Right atrium auricular region (tissue), 2 donors: ENCODE results near the gene BCAS1. TPM values are rescaled to one million over a fixed set of nuclear protein-coding genes. Genes with fewer than 3 reads are reported as not detected.
"Not testable (repeated sequence)": the region's sequence is repeated elsewhere in the genome, so short reads cannot be mapped to it uniquely, and the experiment has no call there.

Experiments
- DNase-seq: peaks from one replicate; pipeline ENCODE4 v3.0.0-alpha.2; 2019; ENCODE audit warnings: low spot score
- H3K27ac ChIP-seq, 2 donors: fragments of 200-600 bp; sonication (generic); 1 replicate in 1 of 2; 2 replicates in 1 of 2; pipeline ENCODE4 v1.5.1; 2016 to 2019
- H3K27me3 ChIP-seq, 2 donors: fragments of 200-600 bp; sonication (generic); one replicate each; pipeline versions ENCODE4 v1.5.1 to v1.6.0; 2017 to 2019
- H3K36me3 ChIP-seq: fragments of 200-600 bp; sonication (generic); one replicate; pipeline ENCODE4 v1.5.1; 2016
- H3K4me1 ChIP-seq, 2 donors: fragments of 200-600 bp; sonication (generic); one replicate each; pipeline versions ENCODE4 v1.5.1 to v1.6.0; 2017 to 2019
- H3K4me3 ChIP-seq, 2 donors: fragments of 200-600 bp; sonication (generic); 1 replicate in 1 of 2; 2 replicates in 1 of 2; pipeline ENCODE4 v1.5.1; 2017 to 2019; ENCODE audit warnings: mild to moderate bottlenecking in 1 of 2, moderate library complexity in 1 of 2
- H3K9me3 ChIP-seq, 2 donors: fragments of 200-600 bp; sonication (generic); one replicate each; pipeline ENCODE4 v1.5.1; 2019
- CTCF ChIP-seq, 2 donors: fragments of 200-600 bp; sonication (generic); IDR thresholded peaks; one replicate each; pipeline ENCODE4 v1.5.1; 2019; ENCODE audit warnings: antibody characterized with exemption in 2 of 2
- total RNA-seq, 2 donors: library from RNA; depleted of rRNA; stranded (reverse); fragments of >200 nt; gene quantifications; one replicate each; pipeline ENCODE4 v1.1.0, GENCODE V29; 2016

Gene BCAS1
- total RNA-seq, 2 donors from 2014 or later = not detected

DNA sequence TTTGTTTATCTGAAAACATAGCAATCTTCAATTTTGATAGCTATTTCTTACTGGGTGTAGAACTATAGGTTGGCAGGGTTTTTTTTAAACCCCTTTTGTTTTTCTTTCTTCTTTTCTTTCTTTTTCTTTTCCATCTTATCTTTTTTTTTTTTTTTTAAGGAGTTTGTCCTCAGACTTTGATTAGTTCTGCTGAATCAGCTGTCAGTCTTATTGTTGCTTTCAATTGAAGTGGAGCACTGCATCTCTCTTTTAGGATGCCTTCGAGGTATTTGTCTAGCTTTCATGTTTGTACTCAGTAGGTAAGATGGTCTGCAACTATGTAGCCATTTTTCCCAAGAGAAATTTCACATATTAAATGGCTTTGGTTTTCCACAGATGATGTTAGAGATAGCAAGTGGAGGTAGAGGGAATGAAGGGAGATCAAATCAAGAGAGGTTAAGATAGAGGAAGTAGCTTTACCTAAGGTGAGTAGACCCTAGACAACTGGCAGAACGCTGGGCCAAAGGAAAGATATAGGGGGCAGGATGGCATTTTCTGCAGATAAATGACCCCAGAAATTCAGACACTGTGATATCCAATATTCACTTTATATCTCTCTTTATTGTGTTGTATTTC is 137.1 kb downstream of the BCAS1 start:
- peak overlapping the region; percentile 69 to 80 for H3K27ac ChIP-seq
- H3K9me3 ChIP-seq = no peaks in the 10 kb centered on the region
- no peaks in the 10 kb centered on the region for H3K36me3 ChIP-seq
- no peak for DNase-seq
- H3K4me1 ChIP-seq = peaks cover 0 to 16% of the 10 kb centered on the region in 2 donors
- no peaks in the 10 kb centered on the region for H3K27me3 ChIP-seq
- TF ChIP-seq CTCF (IDR thresholded peaks at IDR 0.05) = no peak
- H3K4me3 ChIP-seq = no peak overlapping the region

- H3K9me3 ChIP-seq, H3K4me3 ChIP-seq, H3K36me3 ChIP-seq, H3K27me3 ChIP-seq, DNase-seq, H3K27ac ChIP-seq: not testable (repeated sequence)
- H3K4me1 ChIP-seq = peaks cover 0 to 16% of the 10 kb centered on the region in 2 donors
These were observed 137.7 kb downstream of the BCAS1 start for GRCh38 chr20:53932655-53933192.

- H3K27ac ChIP-seq = no peak overlapping the region
- no peak for TF ChIP-seq CTCF (IDR thresholded peaks at IDR 0.05)
- H3K4me3 ChIP-seq = no peak overlapping the region
- peaks cover 0 to 19% of the 10 kb centered on the region in 2 donors for H3K4me1 ChIP-seq
- H3K27me3 ChIP-seq = no peaks in the 10 kb centered on the region
- H3K36me3 ChIP-seq = no peaks in the 10 kb centered on the region
- DNase-seq = no peak
- H3K9me3 ChIP-seq = no peaks in the 10 kb centered on the region
These were observed 138.8 kb downstream of the BCAS1 start for GRCh38 chr20:53931597-53931996.

GRCh38 chr20:53930651-53931504 is 139.5 kb downstream of the BCAS1 start:
- Histone ChIP-seq H3K9me3 (no peaks in the 10 kb centered on the region), H3K4me1 (peaks cover 0 to 26% of the 10 kb centered on the region in 2 donors), H3K27ac (no peak overlapping the region), H3K27me3 (no peaks in the 10 kb centered on the region), H3K36me3 (no peaks in the 10 kb centered on the region), H3K4me3 (no peak overlapping the region)
- no peak for DNase-seq
- TF ChIP-seq CTCF (IDR thresholded peaks at IDR 0.05) = no peak

- H3K27me3 ChIP-seq = no peaks in the 10 kb centered on the region
- no peak for TF ChIP-seq CTCF (IDR thresholded peaks at IDR 0.05)
- H3K4me3 ChIP-seq = no peak overlapping the region
- H3K36me3 ChIP-seq = no peaks in the 10 kb centered on the region
- no peaks in the 10 kb centered on the region for H3K9me3 ChIP-seq
- H3K4me1 ChIP-seq = peaks cover 0 to 26% of the 10 kb centered on the region in 2 donors
- DNase-seq = no peak
- no peak overlapping the region for H3K27ac ChIP-seq
These were observed 140.3 kb downstream of the BCAS1 start for GRCh38 chr20:53929974-53930650.

GRCh38 chr20:53929399-53929798 is 141.0 kb downstream of the BCAS1 start:
- Histone ChIP-seq H3K9me3 (no peaks in the 10 kb centered on the region), H3K27ac (no peak overlapping the region), H3K36me3 (no peaks in the 10 kb centered on the region), H3K4me1 (peaks cover 0 to 19% of the 10 kb centered on the region in 2 donors), H3K27me3 (no peaks in the 10 kb centered on the region), H3K4me3 (no peak overlapping the region)
- DNase-seq = no peak
- no peak for TF ChIP-seq CTCF (IDR thresholded peaks at IDR 0.05)
